SIG-M5 (cell line): ENCODE data around the gene LTBP2.
"Not testable (repeated sequence)": the region's sequence is repeated elsewhere in the genome, so short reads cannot be mapped to it uniquely, and the experiment has no call there.

Source experiments
- DNase-seq: peaks from one replicate; lab custom pipeline; 2025; lab: John Stamatoyannopoulos, UW

The LTBP2 gene

GRCh38 chr14:74551001-74551400 is 61.0 kb downstream of the LTBP2 start:
- no peak for DNase-seq

GRCh38 chr14:74550071-74550470 is 62.0 kb downstream of the LTBP2 start:
- no peak for DNase-seq

GRCh38 chr14:74549588-74549987 is 62.4 kb downstream of the LTBP2 start:
- no peak for DNase-seq

GRCh38 chr14:74548881-74549280 is 63.2 kb downstream of the LTBP2 start:
- no peak for DNase-seq

- no peak for DNase-seq
Observed at GRCh38 chr14:74547331-74547927, 64.6 kb downstream of the LTBP2 start.

GRCh38 chr14:74546416-74546815 is 65.6 kb downstream of the LTBP2 start:
- no peak for DNase-seq

GRCh38 chr14:74545386-74545785 is 66.7 kb downstream of the LTBP2 start:
- DNase-seq, result no peak

GRCh38 chr14:74543771-74544438 is 68.1 kb downstream of the LTBP2 start:
- no peak for DNase-seq

GRCh38 chr14:74542056-74542685 is 69.9 kb downstream of the LTBP2 start:
- DNase-seq, result no peak

GRCh38 chr14:74541225-74541624 is 70.8 kb downstream of the LTBP2 start:
- DNase-seq, result no peak

GRCh38 chr14:74539503-74539902 is 72.5 kb downstream of the LTBP2 start:
- DNase-seq, result no peak

GRCh38 chr14:74538411-74539391 is 73.3 kb downstream of the LTBP2 start:
- DNase-seq, result no peak

GRCh38 chr14:74536336-74536735 is 75.7 kb downstream of the LTBP2 start:
- DNase-seq, result not testable (repeated sequence)

- DNase-seq, result no peak
Observed at GRCh38 chr14:74535756-74536325, 76.2 kb downstream of the LTBP2 start.

- DNase-seq, result no peak
Observed at GRCh38 chr14:74533576-74533975, 78.5 kb downstream of the LTBP2 start.

GRCh38 chr14:74532246-74532645 is 79.8 kb downstream of the LTBP2 start:
- no peak for DNase-seq

GRCh38 chr14:74531467-74531866 is 80.6 kb downstream of the LTBP2 start:
- no peak for DNase-seq

GRCh38 chr14:74531006-74531405 is 81.0 kb downstream of the LTBP2 start:
- DNase-seq, result no peak

- DNase-seq, result no peak
Observed at GRCh38 chr14:74528886-74529285, 83.2 kb downstream of the LTBP2 start.

- no peak for DNase-seq
Observed at GRCh38 chr14:74528406-74528805, 83.6 kb downstream of the LTBP2 start.

- DNase-seq, result no peak
Observed at GRCh38 chr14:74527736-74528280, 84.2 kb downstream of the LTBP2 start.
